ENCODE data around the gene AKT3. TPM values are rescaled to one million over a fixed set of nuclear protein-coding genes. Genes with fewer than 3 reads are reported as not detected.
A peak's percentile ranks its signal among the peaks of the same experiment; 100 is the strongest.

Gene AKT3
- polyA plus RNA-seq, 3 donors, result 0.81 to 1.7 (median 1.4) TPM

DNA sequence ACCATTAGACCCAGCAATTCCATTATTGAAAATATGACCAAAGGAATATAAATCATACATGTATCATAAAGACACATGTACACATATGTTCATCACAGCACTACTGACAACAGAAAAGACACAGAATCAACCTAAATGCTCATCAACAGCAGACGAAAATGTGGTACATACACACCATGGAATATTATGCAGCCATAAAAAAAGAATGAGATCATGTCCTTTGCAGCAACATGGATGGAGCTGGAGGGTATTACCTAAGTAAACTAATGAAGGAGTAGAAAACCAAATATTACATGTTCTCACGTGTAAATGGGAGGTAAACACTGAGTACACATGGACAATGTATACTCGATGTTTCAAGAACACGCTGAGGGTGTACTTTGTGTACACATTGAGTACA, 15.9 kb downstream of the AKT3 start:
- no peak for DNase-seq
- H3K27me3 ChIP-seq (ENCODE audit: control insufficient read depth in 2 of 2, insufficient read depth in 2 of 2, low read length in 2 of 2), result peaks cover 3 to 4% of the 10 kb centered on the region in 2 donors
- peaks cover 0 to 8% of the 10 kb centered on the region in 2 donors for H3K9me3 ChIP-seq (replicated peaks in 1 of 2; ENCODE audit: control insufficient read depth in 1 of 2, insufficient read depth in 1 of 2, low read length in 2 of 2)
- H3K36me3 Mint-ChIP-seq, result peaks cover 8 to 9% of the 10 kb centered on the region in 2 donors
- no peak overlapping the region for H3K4me2 ChIP-seq (replicated peaks; ENCODE audit: extremely low read depth, low read length, poor library complexity, severe bottlenecking)
- WGBS (ENCODE audit: insufficient coverage), result no CpG with 5 or more reads among the region's 4 CpGs
- no peak overlapping the region for H2AFZ ChIP-seq (ENCODE audit: insufficient read depth, low read depth, low read length, poor library complexity, severe bottlenecking)
- peaks cover 6 to 9% (median 8%) of the 10 kb centered on the region in 3 donors for H3K27me3 Mint-ChIP-seq (ENCODE audit: low read depth in 3 of 3)
- peaks cover 12% of the 10 kb centered on the region for H3K4me1 Mint-ChIP-seq
- H3K27ac ChIP-seq (ENCODE audit: low read depth in 1 of 2, low read length in 2 of 2), result no peak overlapping the region
- H4K20me1 ChIP-seq (ENCODE audit: insufficient read depth, low read length), result no peaks in the 10 kb centered on the region
- no peaks in the 10 kb centered on the region for H3K36me3 ChIP-seq (replicated peaks in 1 of 2; ENCODE audit: control insufficient read depth in 1 of 2, insufficient read depth in 2 of 2, low read length in 2 of 2)
- H3K4me1 ChIP-seq (ENCODE audit: control insufficient read depth in 1 of 2, insufficient read depth in 2 of 2, low read length in 2 of 2), result peaks cover 0 to 2% of the 10 kb centered on the region in 2 donors
- H3K27ac Mint-ChIP-seq, result no peak overlapping the region
- H3K9ac ChIP-seq (ENCODE audit: insufficient read depth, low read length, poor library complexity, severe bottlenecking), result no peak overlapping the region
- intact Hi-C loops (cut with micrococcal nuclease), result no loop called here
- no peak overlapping the region for H3K4me3 Mint-ChIP-seq
- no peaks in the 10 kb centered on the region for H3K79me2 ChIP-seq (ENCODE audit: insufficient read depth, low read length)
- H3K9me3 Mint-ChIP-seq, result peaks cover 13 to 39% (median 22%) of the 10 kb centered on the region in 7 donors
- no peak overlapping the region for H3K4me3 ChIP-seq (replicated peaks in 1 of 3; ENCODE audit: low read depth in 2 of 3, low read length in 3 of 3)
- TF ChIP-seq, protein P1, sequence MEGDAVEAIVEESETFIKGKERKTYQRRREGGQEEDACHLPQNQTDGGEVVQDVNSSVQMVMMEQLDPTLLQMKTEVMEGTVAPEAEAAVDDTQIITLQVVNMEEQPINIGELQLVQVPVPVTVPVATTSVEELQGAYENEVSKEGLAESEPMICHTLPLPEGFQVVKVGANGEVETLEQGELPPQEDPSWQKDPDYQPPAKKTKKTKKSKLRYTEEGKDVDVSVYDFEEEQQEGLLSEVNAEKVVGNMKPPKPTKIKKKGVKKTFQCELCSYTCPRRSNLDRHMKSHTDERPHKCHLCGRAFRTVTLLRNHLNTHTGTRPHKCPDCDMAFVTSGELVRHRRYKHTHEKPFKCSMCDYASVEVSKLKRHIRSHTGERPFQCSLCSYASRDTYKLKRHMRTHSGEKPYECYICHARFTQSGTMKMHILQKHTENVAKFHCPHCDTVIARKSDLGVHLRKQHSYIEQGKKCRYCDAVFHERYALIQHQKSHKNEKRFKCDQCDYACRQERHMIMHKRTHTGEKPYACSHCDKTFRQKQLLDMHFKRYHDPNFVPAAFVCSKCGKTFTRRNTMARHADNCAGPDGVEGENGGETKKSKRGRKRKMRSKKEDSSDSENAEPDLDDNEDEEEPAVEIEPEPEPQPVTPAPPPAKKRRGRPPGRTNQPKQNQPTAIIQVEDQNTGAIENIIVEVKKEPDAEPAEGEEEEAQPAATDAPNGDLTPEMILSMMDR (IDR thresholded peaks at IDR 0.05), result no peak

DNA sequence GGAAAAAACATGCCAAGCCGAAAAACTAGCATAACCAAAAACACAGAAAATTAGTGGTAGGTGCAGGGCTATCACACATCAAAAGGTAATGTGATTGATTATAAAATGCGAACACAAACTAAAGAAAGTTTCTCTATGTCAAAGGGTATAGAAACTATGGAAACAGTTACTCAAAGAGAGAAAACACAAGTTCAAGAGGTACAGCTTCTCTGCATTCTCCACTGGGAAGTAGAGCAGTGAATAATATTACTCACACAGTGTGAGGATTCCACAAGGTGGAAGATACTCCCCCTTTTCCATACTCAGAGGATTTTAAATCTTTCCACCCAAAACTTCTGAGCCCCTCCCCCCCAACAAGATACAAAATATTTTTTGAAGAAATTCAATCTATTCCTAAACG, 18.6 kb downstream of the AKT3 start:
- H3K9ac ChIP-seq (ENCODE audit: insufficient read depth, low read length, poor library complexity, severe bottlenecking), result no peak overlapping the region
- TF ChIP-seq, protein P1 (IDR thresholded peaks at IDR 0.05), result no peak
- intact Hi-C loops (cut with micrococcal nuclease), result no loop called here
- Mint-ChIP-seq H3K9me3 (peaks cover 11 to 33% (median 17%) of the 10 kb centered on the region in 7 donors), H3K4me3 (peak overlapping the region in 1 of 2 donors; percentile 31), H3K4me1 (peaks cover 18% of the 10 kb centered on the region), H3K36me3 (peaks cover 4 to 9% of the 10 kb centered on the region in 2 donors), H3K27ac (no peak overlapping the region), H3K27me3 (ENCODE audit: low read depth in 3 of 3) (peaks cover 5 to 13% (median 10%) of the 10 kb centered on the region in 3 donors)
- no peak overlapping the region for H3K27ac ChIP-seq (ENCODE audit: low read depth in 1 of 2, low read length in 2 of 2)
- no peaks in the 10 kb centered on the region for H3K36me3 ChIP-seq (replicated peaks in 1 of 2; ENCODE audit: control insufficient read depth in 1 of 2, insufficient read depth in 2 of 2, low read length in 2 of 2)
- H3K79me2 ChIP-seq (ENCODE audit: insufficient read depth, low read length), result no peaks in the 10 kb centered on the region
- no peak for DNase-seq
- H3K4me1 ChIP-seq (ENCODE audit: control insufficient read depth in 1 of 2, insufficient read depth in 2 of 2, low read length in 2 of 2), result peaks cover 0 to 2% of the 10 kb centered on the region in 2 donors
- no peak overlapping the region for H2AFZ ChIP-seq (ENCODE audit: insufficient read depth, low read depth, low read length, poor library complexity, severe bottlenecking)
- no peak overlapping the region for H3K4me2 ChIP-seq (replicated peaks; ENCODE audit: extremely low read depth, low read length, poor library complexity, severe bottlenecking)
- H3K27me3 ChIP-seq (ENCODE audit: control insufficient read depth in 2 of 2, insufficient read depth in 2 of 2, low read length in 2 of 2), result peaks cover 3 to 4% of the 10 kb centered on the region in 2 donors
- no peaks in the 10 kb centered on the region for H4K20me1 ChIP-seq (ENCODE audit: insufficient read depth, low read length)
- no CpG with 5 or more reads among the region's 3 CpGs for WGBS (ENCODE audit: insufficient coverage)
- H3K9me3 ChIP-seq (replicated peaks in 1 of 2; ENCODE audit: control insufficient read depth in 1 of 2, insufficient read depth in 1 of 2, low read length in 2 of 2), result peaks cover 0 to 4% of the 10 kb centered on the region in 2 donors
- H3K4me3 ChIP-seq (replicated peaks in 1 of 3; ENCODE audit: low read depth in 2 of 3, low read length in 3 of 3), result no peak overlapping the region

Data from CD14-positive monocyte (primary cell).